GM23248 (cell line): ENCODE results near the gene MIGA1. TPM values are rescaled to one million over a fixed set of nuclear protein-coding genes. Genes with fewer than 3 reads are reported as not detected.
"Not testable (repeated sequence)": the region's sequence is repeated elsewhere in the genome, so short reads cannot be mapped to it uniquely, and the experiment has no call there.

ENCODE experiments used
- DNase-seq: peaks from one replicate; pipeline ENCODE4 v3.0.0-alpha.2; 2015
- H2AFZ ChIP-seq: fragments of 200-600 bp; sonication (generic); 2 replicates; pipeline ENCODE4 v1.6.1; 2016; ENCODE audit warnings: antibody characterized with exemption
- H3F3A ChIP-seq: fragments of 200-600 bp; sonication (generic); 2 replicates; pipeline ENCODE4 v1.6.1; 2016; ENCODE audit warnings: mild to moderate bottlenecking, antibody characterized with exemption, mixed run types; ENCODE audit not compliant: insufficient read depth
- H3K27ac ChIP-seq: fragments of 200-600 bp; sonication (generic); 2 replicates; pipeline ENCODE4 v1.5.1; 2016; ENCODE audit warnings: mild to moderate bottlenecking
- H3K27me3 ChIP-seq: fragments of 200-600 bp; sonication (generic); replicated peaks from 2 replicates; pipeline ENCODE4 v1.6.1; 2016; ENCODE audit warnings: mild to moderate bottlenecking; ENCODE audit not compliant: insufficient read depth
- H3K36me3 ChIP-seq: fragments of 200-600 bp; sonication (generic); 2 replicates; pipeline ENCODE4 v1.6.1; 2016; ENCODE audit warnings: low read depth, mild to moderate bottlenecking
- H3K4me1 ChIP-seq: fragments of 200-600 bp; sonication (generic); 2 replicates; pipeline ENCODE4 v1.6.1; 2016; ENCODE audit warnings: mild to moderate bottlenecking; ENCODE audit not compliant: insufficient read depth
- H3K4me2 ChIP-seq: fragments of 200-600 bp; sonication (generic); one replicate; pipeline ENCODE4 v1.6.1; 2016; ENCODE audit warnings: mild to moderate bottlenecking; ENCODE audit not compliant: unreplicated experiment
- H3K4me3 ChIP-seq: fragments of 200-600 bp; sonication (generic); 2 replicates; pipeline ENCODE4 v1.5.1; 2016; ENCODE audit warnings: mild to moderate bottlenecking
- H3K79me2 ChIP-seq: fragments of 200-600 bp; sonication (generic); 2 replicates; pipeline ENCODE4 v1.6.1; 2016; ENCODE audit warnings: mild to moderate bottlenecking; ENCODE audit not compliant: insufficient read depth
- H3K9ac ChIP-seq: fragments of 200-600 bp; sonication (generic); 2 replicates; pipeline ENCODE4 v1.6.1; 2016; ENCODE audit warnings: mild to moderate bottlenecking
- H3K9me2 ChIP-seq: fragments of 200-600 bp; sonication (generic); 2 replicates; pipeline ENCODE4 v1.6.1; 2016; ENCODE audit warnings: mixed run types, mild to moderate bottlenecking, moderate library complexity; ENCODE audit not compliant: insufficient read depth
- H3K9me3 ChIP-seq: fragments of 200-600 bp; sonication (generic); one replicate; pipeline ENCODE4 v1.6.1; 2017; ENCODE audit warnings: low read depth
- H4K20me1 ChIP-seq: fragments of 200-600 bp; sonication (generic); 2 replicates; pipeline ENCODE4 v1.6.0; 2016; ENCODE audit not compliant: insufficient read depth
- EZH2 ChIP-seq: fragments of 200-600 bp; sonication (generic); IDR thresholded peaks from 2 replicates; pipeline ENCODE4 v1.6.1; 2018; ENCODE audit warnings: antibody characterized with exemption, mild to moderate bottlenecking; ENCODE audit not compliant: insufficient read depth, poor library complexity, severe bottlenecking
- EZH2phosphoT487 ChIP-seq: fragments of 200-600 bp; sonication (generic); IDR thresholded peaks from 2 replicates; pipeline ENCODE4 v1.6.1; 2018; ENCODE audit warnings: antibody characterized with exemption, moderate library complexity, mild to moderate bottlenecking, low read depth; ENCODE audit not compliant: insufficient read depth
- WGBS, 2 experiments: methylation state at CpG; one replicate each; pipeline ENCODE4 v1.1.6; 2015 to 2017; ENCODE audit warnings: low lambda C conversion rate in 2 of 2, low coverage in 1 of 2; ENCODE audit errors: missing lambda C conversion rate in 2 of 2; 5-methylcytosine and 5-hydroxymethylcytosine counted together
- in situ Hi-C: fragments of 300-500 bp; cut with MboI; formaldehyde crosslinking; loops from 2 replicates; pipeline ENCODE4 v1.15.0; 2020
- polyA plus RNA-seq: library from polyadenylated mRNA; unstranded; fragments of >200 nt; fragmentation: Nextera tagmentation; extraction: Ambion mirVana; gene quantifications from 2 replicates; pipeline ENCODE4 v1.2.1, GENCODE V29; 2016
- total RNA-seq: library from RNA; depleted of rRNA; stranded (reverse); fragments of >200 nt; shearing (Covaris generic); gene quantifications from 2 replicates; pipeline ENCODE4 v1.2.3, GENCODE V29; 2014

The MIGA1 gene
- total and polyA plus RNA-seq, 2 experiments from 2014 or later = 11.6 to 14.4 TPM

DNA sequence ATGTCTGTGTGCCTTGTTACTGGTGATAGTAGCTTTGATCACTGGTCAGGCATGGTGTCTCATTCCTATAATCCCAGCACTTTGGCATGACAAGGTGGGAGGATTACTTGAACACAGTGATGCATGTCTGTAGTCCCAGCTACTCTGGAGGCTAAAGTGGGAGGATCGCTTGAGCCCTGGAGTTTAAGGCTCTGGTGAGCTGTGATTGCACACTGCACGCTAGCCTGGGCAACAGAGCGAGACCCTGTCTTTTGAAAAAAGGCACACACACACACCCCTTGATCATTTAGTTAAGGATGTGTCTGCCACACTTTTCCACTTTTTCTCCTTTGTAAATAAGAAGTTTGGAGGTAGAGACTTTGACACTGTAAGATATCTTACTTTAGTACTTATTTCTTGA, 15.1 kb downstream of the MIGA1 start:
- Histone ChIP-seq H4K20me1 (no peaks in the 10 kb centered on the region), H3F3A (peaks cover 16% of the 10 kb centered on the region; the same call in 1 of the 2 replicates), H2AFZ (no peak overlapping the region), H3K4me1 (peaks cover 9% of the 10 kb centered on the region), H3K9me3 (no peaks in the 10 kb centered on the region), H3K27me3 (no peaks in the 10 kb centered on the region), H3K4me2 (no peak overlapping the region), H3K27ac (no peak overlapping the region), H3K9ac (no peak overlapping the region), H3K79me2 (peaks cover 76% of the 10 kb centered on the region), H3K4me3 (no peak overlapping the region), H3K36me3 (no peaks in the 10 kb centered on the region), H3K9me2 (no peaks in the 10 kb centered on the region)
- TF ChIP-seq EZH2phosphoT487 = no peak
- TF ChIP-seq EZH2 = no peak
- in situ Hi-C loops = no loop called here
- DNase-seq = no peak
- 96 to 98% methylated on average over 3 of the region's 3 CpGs for WGBS, 2 experiments

DNA sequence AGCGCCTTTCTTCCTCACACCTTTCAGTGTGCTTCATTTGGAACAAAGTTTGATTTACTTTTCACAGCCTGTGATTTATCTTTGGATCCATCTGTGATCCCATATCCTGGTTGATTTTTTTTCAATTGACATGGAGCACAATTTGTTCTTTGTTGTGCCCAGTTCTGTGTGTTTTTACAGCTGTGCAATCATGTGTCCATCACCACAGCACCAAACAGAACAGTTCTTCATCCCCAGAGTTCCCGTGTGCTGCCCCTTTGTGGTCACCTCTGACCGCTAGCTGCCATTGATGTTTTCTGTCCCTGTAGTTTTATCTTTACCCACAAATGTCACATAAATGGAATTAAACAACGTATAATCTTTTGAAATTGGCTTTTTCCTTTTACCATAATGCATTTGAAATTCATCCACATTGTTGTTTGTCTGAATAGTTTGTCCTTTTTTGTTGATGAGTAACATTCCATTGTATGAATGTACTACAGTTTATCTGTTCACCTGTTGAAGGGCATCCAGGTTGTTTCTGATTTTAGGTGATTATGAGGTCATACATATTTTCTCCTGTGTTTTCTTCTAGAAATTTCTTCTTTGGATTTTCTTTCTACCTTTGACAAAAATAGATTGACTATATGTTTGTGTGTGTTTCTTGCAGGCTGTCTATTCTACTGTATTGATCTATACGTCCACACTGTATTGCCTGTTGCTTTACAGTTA, 17.4 kb downstream of the MIGA1 start:
- Histone ChIP-seq H3F3A (peaks cover 16% of the 10 kb centered on the region; the same call in 1 of the 2 replicates), H4K20me1 (no peaks in the 10 kb centered on the region), H3K4me1 (peaks cover 9% of the 10 kb centered on the region), H3K9ac (no peak overlapping the region), H3K9me3 (no peaks in the 10 kb centered on the region), H3K4me2 (no peak overlapping the region), H3K9me2 (no peaks in the 10 kb centered on the region), H2AFZ (no peak overlapping the region), H3K36me3 (peaks cover 2% of the 10 kb centered on the region; the same call in 1 of the 2 replicates), H3K79me2 (peaks cover 70% of the 10 kb centered on the region), H3K27ac (no peak overlapping the region), H3K27me3 (no peaks in the 10 kb centered on the region), H3K4me3 (no peak overlapping the region)
- TF ChIP-seq EZH2phosphoT487 (no peak), EZH2 (no peak)
- in situ Hi-C loops = no loop called here
- WGBS, 2 experiments = 79 to 82% methylated on average over 5 of the region's 5 CpGs
- no peak for DNase-seq

DNA sequence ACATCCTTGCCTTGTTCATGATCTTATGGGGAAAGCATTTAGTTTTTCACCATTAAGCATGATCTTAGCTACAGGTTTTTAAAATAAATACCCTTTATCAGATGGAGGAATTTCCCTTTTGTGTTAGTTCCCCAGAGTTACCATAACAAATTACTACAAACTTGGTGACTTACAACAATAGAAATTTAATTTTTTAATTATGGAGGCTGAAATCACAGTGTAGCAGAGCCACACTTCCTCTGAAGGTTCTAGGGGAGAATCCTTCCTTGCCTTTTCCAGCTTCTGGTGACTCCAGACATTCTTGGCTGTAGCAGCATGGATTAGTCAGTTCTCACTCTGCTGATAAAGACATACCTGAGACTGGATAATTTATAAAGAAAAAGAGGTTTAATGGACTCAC, 18.5 kb downstream of the MIGA1 start:
- H4K20me1 ChIP-seq = no peaks in the 10 kb centered on the region
- H2AFZ ChIP-seq = no peak overlapping the region

DNA sequence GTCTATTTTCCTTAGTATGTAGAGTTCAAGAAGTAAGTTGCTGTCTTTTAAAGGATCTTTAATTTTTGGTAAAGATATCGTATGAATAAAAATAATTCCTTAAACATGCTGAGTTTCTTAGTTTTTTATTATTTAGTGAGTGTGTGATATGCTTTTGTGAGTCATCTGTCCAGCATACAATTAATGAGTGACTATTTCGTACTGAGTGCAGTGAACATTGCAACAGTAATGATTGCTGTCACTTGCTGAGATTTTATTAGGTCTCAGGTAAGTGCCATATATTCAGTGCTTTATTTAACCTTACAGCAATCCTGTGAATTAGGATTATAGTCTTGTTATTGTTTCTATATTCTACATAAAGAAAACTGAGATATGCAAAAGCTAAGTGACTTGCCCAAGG, 22.6 kb downstream of the MIGA1 start:
- Histone ChIP-seq H3K9ac (no peak overlapping the region), H3F3A (peaks cover 14% of the 10 kb centered on the region; the same call in 1 of the 2 replicates), H3K9me2 (no peaks in the 10 kb centered on the region), H3K79me2 (peaks cover 37% of the 10 kb centered on the region), H3K4me1 (peaks cover 9% of the 10 kb centered on the region), H3K4me2 (no peak overlapping the region), H3K4me3 (no peak overlapping the region), H3K36me3 (peaks cover 21% of the 10 kb centered on the region; the same call in 1 of the 2 replicates), H4K20me1 (no peaks in the 10 kb centered on the region), H3K27ac (no peak overlapping the region), H3K9me3 (no peaks in the 10 kb centered on the region), H3K27me3 (no peaks in the 10 kb centered on the region), H2AFZ (no peak overlapping the region)
- in situ Hi-C loops = no loop called here
- no peak for DNase-seq
- TF ChIP-seq EZH2phosphoT487 (no peak), EZH2 (no peak)
- WGBS, 2 experiments = 95 to 96% methylated on average over 2 of the region's 2 CpGs

More for the DNA sequence above, 18.5 kb downstream of the MIGA1 start:
- Histone ChIP-seq H3K79me2 (peaks cover 58% of the 10 kb centered on the region), H3K36me3 (peaks cover 5% of the 10 kb centered on the region; the same call in 1 of the 2 replicates), H3K4me3 (no peak overlapping the region), H3K9me2 (no peaks in the 10 kb centered on the region), H3K9ac (no peak overlapping the region), H3K4me2 (no peak overlapping the region), H3K4me1 (peaks cover 9% of the 10 kb centered on the region), H3K27me3 (no peaks in the 10 kb centered on the region), H3F3A (peaks cover 16% of the 10 kb centered on the region; the same call in 1 of the 2 replicates), H3K9me3 (no peaks in the 10 kb centered on the region), H3K27ac (peak overlapping the region; percentile 13)
- TF ChIP-seq EZH2 = no peak
- no peak for TF ChIP-seq EZH2phosphoT487
- DNase-seq = peak; percentile 24
- in situ Hi-C loops = no loop called here

DNA sequence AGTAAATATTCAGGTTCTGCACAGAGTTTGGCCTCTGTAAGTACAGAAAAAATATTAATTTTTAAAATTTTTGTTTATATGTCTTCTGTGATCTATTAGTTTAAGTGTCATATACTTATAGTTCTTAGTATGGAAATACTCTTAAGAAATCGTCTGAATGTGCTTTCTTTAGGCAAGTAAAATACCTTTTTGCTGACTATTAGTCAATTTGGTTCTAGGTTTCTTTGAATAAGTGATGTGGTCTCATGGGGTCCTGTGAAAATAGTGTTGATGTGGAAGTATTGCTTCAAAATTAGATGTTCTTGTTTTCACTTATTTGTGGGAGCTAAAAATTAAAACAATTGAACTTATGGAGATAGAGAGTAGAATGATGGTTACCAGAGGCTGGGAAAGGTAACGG, 23.9 kb downstream of the MIGA1 start:
- H3K36me3 ChIP-seq = peaks cover 29% of the 10 kb centered on the region; the same call in 1 of the 2 replicates
- H3K9me2 ChIP-seq = no peaks in the 10 kb centered on the region
- no peaks in the 10 kb centered on the region for H4K20me1 ChIP-seq
- no peaks in the 10 kb centered on the region for H3K27me3 ChIP-seq
- no peaks in the 10 kb centered on the region for H3K9me3 ChIP-seq
- no peak overlapping the region for H3K9ac ChIP-seq
- H3F3A ChIP-seq = peaks cover 5% of the 10 kb centered on the region; the same call in 1 of the 2 replicates
- H3K79me2 ChIP-seq = peaks cover 23% of the 10 kb centered on the region
- in situ Hi-C loops = no loop called here
- TF ChIP-seq EZH2phosphoT487 (no peak), EZH2 (no peak)
- H3K27ac ChIP-seq = no peak overlapping the region
- H3K4me2 ChIP-seq = no peak overlapping the region
- no peaks in the 10 kb centered on the region for H3K4me1 ChIP-seq
- WGBS, 2 experiments = 93 to 98% methylated on average over 2 of the region's 2 CpGs
- H3K4me3 ChIP-seq = no peak overlapping the region
- no peak for DNase-seq
- H2AFZ ChIP-seq = no peak overlapping the region

DNA sequence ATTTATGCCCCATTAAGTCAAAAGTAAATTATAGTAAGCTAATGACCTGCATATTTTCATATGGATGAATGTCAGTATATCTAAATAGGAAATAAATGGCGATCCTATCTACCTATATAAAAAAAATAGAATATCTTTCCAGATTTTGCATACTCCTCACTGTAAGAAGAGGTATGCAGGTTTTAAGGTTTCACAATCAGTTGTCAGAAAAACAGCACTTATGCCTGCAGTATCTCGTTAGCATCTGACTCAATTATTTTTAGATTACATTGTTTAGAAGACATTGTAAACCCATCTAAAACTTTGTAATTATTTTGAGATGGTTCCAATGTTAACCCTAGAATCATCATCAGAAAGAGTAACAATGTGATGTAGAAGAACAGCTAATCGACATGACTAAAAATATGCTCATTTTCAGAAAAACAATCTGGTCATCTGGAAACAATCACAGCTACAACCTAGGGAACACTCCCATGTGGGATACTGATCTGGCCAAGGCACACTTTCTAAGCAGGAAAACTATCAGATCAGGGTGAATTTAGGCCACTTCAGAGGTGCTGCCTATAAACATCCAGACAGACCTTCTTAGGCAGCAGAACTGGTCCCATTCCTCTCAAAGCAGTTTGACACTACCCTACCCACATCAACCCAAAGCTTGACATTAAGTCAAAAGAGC, 30.5 kb downstream of the MIGA1 start:
- not testable (repeated sequence) for H3K4me1 ChIP-seq
- 47 to 50% methylated on average over 2 of the region's 3 CpGs for WGBS, 2 experiments

More for the DNA sequence above, 30.5 kb downstream of the MIGA1 start:
- H2AFZ ChIP-seq, H4K20me1 ChIP-seq, in situ Hi-C loops, H3K9me3 ChIP-seq, H3K27me3 ChIP-seq, H3K9ac ChIP-seq, H3K9me2 ChIP-seq, H3K4me2 ChIP-seq, H3K27ac ChIP-seq, DNase-seq, H3K4me3 ChIP-seq, H3K79me2 ChIP-seq: not testable (repeated sequence)
- Histone ChIP-seq H3F3A (peaks cover 19% of the 10 kb centered on the region; the same call in 1 of the 2 replicates), H3K36me3 (peaks cover 43% of the 10 kb centered on the region)
